Right atrium auricular region (tissue), 2 donors: ENCODE results near the gene MTG2. TPM values are rescaled to one million over a fixed set of nuclear protein-coding genes. Genes with fewer than 3 reads are reported as not detected.

Experiments
- DNase-seq: peaks from one replicate; pipeline ENCODE4 v3.0.0-alpha.2; 2019; ENCODE audit warnings: low spot score
- H3K27ac ChIP-seq, 2 donors: fragments of 200-600 bp; sonication (generic); 1 replicate in 1 of 2; 2 replicates in 1 of 2; pipeline ENCODE4 v1.5.1; 2016 to 2019
- H3K27me3 ChIP-seq, 2 donors: fragments of 200-600 bp; sonication (generic); one replicate each; pipeline versions ENCODE4 v1.5.1 to v1.6.0; 2017 to 2019
- H3K36me3 ChIP-seq: fragments of 200-600 bp; sonication (generic); one replicate; pipeline ENCODE4 v1.5.1; 2016
- H3K4me1 ChIP-seq, 2 donors: fragments of 200-600 bp; sonication (generic); one replicate each; pipeline versions ENCODE4 v1.5.1 to v1.6.0; 2017 to 2019
- H3K4me3 ChIP-seq, 2 donors: fragments of 200-600 bp; sonication (generic); 1 replicate in 1 of 2; 2 replicates in 1 of 2; pipeline ENCODE4 v1.5.1; 2017 to 2019; ENCODE audit warnings: mild to moderate bottlenecking in 1 of 2, moderate library complexity in 1 of 2
- H3K9me3 ChIP-seq, 2 donors: fragments of 200-600 bp; sonication (generic); one replicate each; pipeline ENCODE4 v1.5.1; 2019
- total RNA-seq, 2 donors: library from RNA; depleted of rRNA; stranded (reverse); fragments of >200 nt; gene quantifications; one replicate each; pipeline ENCODE4 v1.1.0, GENCODE V29; 2016
- TF ChIP-seq, protein P1 (sequence below), 2 donors: fragments of 200-600 bp; sonication (generic); IDR thresholded peaks; one replicate each; pipeline ENCODE4 v1.5.1; 2019; ENCODE audit warnings: antibody characterized with exemption in 2 of 2

MTG2 gene
- total RNA-seq, 2 donors from 2014 or later = 20.7 to 24.1 TPM

GRCh38 chr20:62197801-62198200 is 15.0 kb downstream of the MTG2 start:
- Histone ChIP-seq H3K4me1 (no peaks in the 10 kb centered on the region), H3K36me3 (peaks cover 64% of the 10 kb centered on the region), H3K9me3 (no peaks in the 10 kb centered on the region), H3K27ac (no peak overlapping the region), H3K27me3 (no peaks in the 10 kb centered on the region), H3K4me3 (no peak overlapping the region)
- no peak for DNase-seq
- TF ChIP-seq, protein P1, sequence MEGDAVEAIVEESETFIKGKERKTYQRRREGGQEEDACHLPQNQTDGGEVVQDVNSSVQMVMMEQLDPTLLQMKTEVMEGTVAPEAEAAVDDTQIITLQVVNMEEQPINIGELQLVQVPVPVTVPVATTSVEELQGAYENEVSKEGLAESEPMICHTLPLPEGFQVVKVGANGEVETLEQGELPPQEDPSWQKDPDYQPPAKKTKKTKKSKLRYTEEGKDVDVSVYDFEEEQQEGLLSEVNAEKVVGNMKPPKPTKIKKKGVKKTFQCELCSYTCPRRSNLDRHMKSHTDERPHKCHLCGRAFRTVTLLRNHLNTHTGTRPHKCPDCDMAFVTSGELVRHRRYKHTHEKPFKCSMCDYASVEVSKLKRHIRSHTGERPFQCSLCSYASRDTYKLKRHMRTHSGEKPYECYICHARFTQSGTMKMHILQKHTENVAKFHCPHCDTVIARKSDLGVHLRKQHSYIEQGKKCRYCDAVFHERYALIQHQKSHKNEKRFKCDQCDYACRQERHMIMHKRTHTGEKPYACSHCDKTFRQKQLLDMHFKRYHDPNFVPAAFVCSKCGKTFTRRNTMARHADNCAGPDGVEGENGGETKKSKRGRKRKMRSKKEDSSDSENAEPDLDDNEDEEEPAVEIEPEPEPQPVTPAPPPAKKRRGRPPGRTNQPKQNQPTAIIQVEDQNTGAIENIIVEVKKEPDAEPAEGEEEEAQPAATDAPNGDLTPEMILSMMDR (IDR thresholded peaks at IDR 0.05) = no peak

DNA sequence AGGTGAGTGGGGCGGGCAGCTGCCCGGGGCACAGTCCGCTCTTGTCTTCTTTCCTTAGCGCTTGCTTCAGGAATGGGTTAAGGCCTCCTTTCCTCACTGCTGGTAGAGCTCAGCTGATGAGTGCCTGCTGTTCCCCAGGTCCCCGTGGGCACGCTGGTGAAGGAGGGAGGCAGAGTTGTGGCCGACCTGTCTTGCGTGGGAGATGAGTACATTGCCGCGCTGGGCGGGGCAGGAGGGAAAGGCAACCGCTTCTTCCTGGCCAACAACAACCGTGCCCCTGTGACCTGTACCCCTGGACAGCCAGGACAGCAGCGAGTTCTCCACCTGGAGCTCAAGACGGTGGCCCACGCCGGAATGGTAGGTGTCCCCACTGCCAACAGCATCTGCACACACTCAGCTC is 15.7 kb downstream of the MTG2 start:
- no peak for DNase-seq
- no peak overlapping the region for H3K27ac ChIP-seq
- TF ChIP-seq, protein P1 (IDR thresholded peaks at IDR 0.05) = no peak
- H3K36me3 ChIP-seq = peaks cover 64% of the 10 kb centered on the region
- H3K4me3 ChIP-seq = no peak overlapping the region
- H3K9me3 ChIP-seq = no peaks in the 10 kb centered on the region
- no peaks in the 10 kb centered on the region for H3K27me3 ChIP-seq
- H3K4me1 ChIP-seq = no peaks in the 10 kb centered on the region

GRCh38 chr20:62198931-62199330 is 16.1 kb downstream of the MTG2 start:
- TF ChIP-seq, protein P1 (IDR thresholded peaks at IDR 0.05) = no peak
- no peaks in the 10 kb centered on the region for H3K4me1 ChIP-seq
- no peak overlapping the region for H3K4me3 ChIP-seq
- H3K27ac ChIP-seq = no peak overlapping the region
- H3K27me3 ChIP-seq = no peaks in the 10 kb centered on the region
- peaks cover 65% of the 10 kb centered on the region for H3K36me3 ChIP-seq
- H3K9me3 ChIP-seq = no peaks in the 10 kb centered on the region
- DNase-seq = no peak

- Histone ChIP-seq H3K4me1 (no peaks in the 10 kb centered on the region), H3K27ac (no peak overlapping the region), H3K27me3 (no peaks in the 10 kb centered on the region), H3K9me3 (no peaks in the 10 kb centered on the region), H3K36me3 (peaks cover 60% of the 10 kb centered on the region), H3K4me3 (no peak overlapping the region)
- no peak for DNase-seq
- TF ChIP-seq, protein P1 (IDR thresholded peaks at IDR 0.05) = no peak
Observed at GRCh38 chr20:62200491-62201172, 17.8 kb downstream of the MTG2 start.

GRCh38 chr20:62201173-62202082 is 18.6 kb downstream of the MTG2 start:
- Histone ChIP-seq H3K9me3 (no peaks in the 10 kb centered on the region), H3K4me1 (no peaks in the 10 kb centered on the region), H3K36me3 (peaks cover 57% of the 10 kb centered on the region), H3K4me3 (no peak overlapping the region), H3K27me3 (no peaks in the 10 kb centered on the region), H3K27ac (no peak overlapping the region)
- TF ChIP-seq, protein P1 (IDR thresholded peaks at IDR 0.05) = no peak
- DNase-seq = no peak
